Small intestine (tissue), 7 donors: ENCODE results near the gene BRD3. TPM values are rescaled to one million over a fixed set of nuclear protein-coding genes. Genes with fewer than 3 reads are reported as not detected.
"Not testable (repeated sequence)": the region's sequence is repeated elsewhere in the genome, so short reads cannot be mapped to it uniquely, and the experiment has no call there.

Source experiments
- DNase-seq, 2 donors: peaks; one replicate each; pipeline versions ENCODE4 v3.0.0 to v3.0.0-alpha.2; 2013
- FAIRE-seq: peaks from 2 replicates; lab custom pipeline; 2012; peaks lifted over from hg19 to GRCh38; lab: Jason Lieb, UNC
- H3K27ac ChIP-seq, 3 donors: one replicate each; pipeline ENCODE4 v1.5.1; 2013; ENCODE audit warnings: low read length in 2 of 3, mild to moderate bottlenecking in 2 of 3, control low read depth in 1 of 3, inconsistent platforms in 1 of 3, low read depth in 1 of 3, moderate library complexity in 1 of 3
- H3K27me3 ChIP-seq, 3 donors: one replicate each; pipeline ENCODE4 v1.6.1; 2013; ENCODE audit warnings: low read length in 3 of 3, inconsistent platforms in 1 of 3; ENCODE audit not compliant: control insufficient read depth in 3 of 3, insufficient read depth in 3 of 3
- H3K36me3 ChIP-seq, 3 donors: one replicate each; pipeline ENCODE4 v1.6.1; 2013; ENCODE audit warnings: low read length in 3 of 3, inconsistent platforms in 1 of 3, low read depth in 1 of 3, mild to moderate bottlenecking in 1 of 3, moderate library complexity in 1 of 3; ENCODE audit not compliant: control insufficient read depth in 3 of 3, insufficient read depth in 2 of 3
- H3K4me1 ChIP-seq, 3 donors: one replicate each; pipeline ENCODE4 v1.6.1; 2013; ENCODE audit warnings: low read length in 2 of 3, inconsistent platforms in 1 of 3, low read depth in 1 of 3, mild to moderate bottlenecking in 1 of 3, moderate library complexity in 1 of 3; ENCODE audit not compliant: control insufficient read depth in 3 of 3, insufficient read depth in 2 of 3
- H3K4me3 ChIP-seq, 3 donors: one replicate each; pipeline ENCODE4 v1.5.1; 2013; ENCODE audit warnings: low read length in 3 of 3, control low read depth in 1 of 3, inconsistent platforms in 1 of 3, low read depth in 1 of 3, mild to moderate bottlenecking in 1 of 3, moderate library complexity in 1 of 3
- H3K9me3 ChIP-seq, 2 donors: one replicate each; pipeline ENCODE4 v1.6.1; 2013; ENCODE audit warnings: low read depth in 1 of 2, low read length in 1 of 2; ENCODE audit not compliant: control insufficient read depth in 2 of 2, insufficient read depth in 1 of 2
- WGBS, 3 donors: extraction: QIAGEN DNeasy Blood & Tissue Kit; methylation state at CpG; one replicate each; pipeline ENCODE4 v1.1.7; 2013; 5-methylcytosine and 5-hydroxymethylcytosine counted together
- polyA plus RNA-seq, 4 donors: library from polyadenylated mRNA; stranded (reverse) in 3 of 4; unstranded in 1 of 4; fragments of 200-250 nt in 3 of 4; fragments of 120-200 nt in 1 of 4; gene quantifications; one replicate each; pipeline versions ENCODE4 v1.2.1 to v1.2.3, GENCODE V29; 2013
- donor health status: healthy with polysubstance abuse.
- donor health status: control.
- donor health status: control.
- donor health status: Bipolar disorder and iron deficiency.
- donor health status: healthy.

BRD3 gene
- polyA plus RNA-seq, 4 donors: 4.3 to 23.9 (median 8.5) TPM

DNA sequence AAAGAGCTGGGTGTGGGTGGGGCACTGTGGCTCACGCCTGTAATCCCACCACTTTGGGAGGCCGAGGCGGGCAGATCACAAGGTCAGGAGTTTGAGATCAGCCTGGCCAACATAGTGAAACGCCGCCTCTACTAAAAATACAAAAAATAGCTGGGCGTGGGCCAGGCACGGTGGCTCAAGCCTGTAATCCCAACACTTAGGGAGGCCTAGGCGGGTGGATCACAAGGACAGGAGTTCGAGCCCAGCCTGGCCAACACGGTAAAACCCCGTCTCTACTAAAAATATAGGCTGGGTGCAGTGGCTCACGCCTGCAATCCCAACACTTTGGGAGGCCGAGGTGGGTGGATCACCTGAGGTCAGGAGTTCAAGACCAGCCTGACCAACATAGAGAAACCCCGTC, 79.1 kb downstream of the BRD3 start:
- H3K4me3 ChIP-seq, DNase-seq, H3K27ac ChIP-seq, H3K27me3 ChIP-seq, H3K9me3 ChIP-seq, FAIRE-seq: not testable (repeated sequence)
- peaks cover 0 to 24% (median 0%) of the 10 kb centered on the region in 3 donors for H3K36me3 ChIP-seq
- peaks cover 0 to 26% (median 0%) of the 10 kb centered on the region in 3 donors for H3K4me1 ChIP-seq
- 85 to 91% (median 89%) methylated on average over 14 of the region's 14 CpGs for WGBS, 3 donors

DNA sequence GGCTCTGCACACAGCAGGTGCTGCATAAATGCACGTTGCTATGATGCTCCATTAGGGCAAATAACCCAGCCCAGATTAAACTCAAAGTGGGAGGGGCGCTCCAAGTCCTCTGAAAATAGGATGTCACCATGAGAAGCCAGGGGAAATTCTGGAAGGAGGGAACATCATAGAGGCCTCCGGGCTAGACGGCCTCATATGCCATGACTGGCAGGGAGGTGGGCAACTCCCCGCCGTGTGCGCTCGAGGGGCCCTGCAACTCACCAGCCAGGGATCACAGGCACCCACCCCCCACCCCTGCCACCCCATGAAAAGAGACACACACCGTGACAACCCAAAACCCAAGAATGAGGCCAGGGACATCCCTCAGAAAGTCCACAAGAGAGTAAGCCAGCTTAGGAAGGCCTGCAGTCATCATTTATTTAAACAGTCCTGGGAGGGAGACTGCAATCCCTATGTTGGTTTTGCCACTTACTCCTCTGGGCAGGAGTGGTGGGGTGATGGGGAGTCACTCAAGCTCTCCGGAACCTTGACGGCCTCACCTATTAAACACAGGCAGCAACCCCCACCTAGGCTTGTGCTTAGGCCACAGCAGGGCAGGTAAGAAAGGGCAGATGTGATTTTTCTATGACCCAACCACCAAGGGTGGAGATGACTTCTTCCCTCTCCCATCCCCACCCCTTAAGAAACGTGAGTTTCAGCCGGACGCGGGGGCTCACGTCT, 79.7 kb downstream of the BRD3 start:
- Histone ChIP-seq H3K27me3 (no peaks in the 10 kb centered on the region), H3K27ac (no peak overlapping the region), H3K36me3 (peaks cover 0 to 24% (median 0%) of the 10 kb centered on the region in 3 donors), H3K9me3 (no peaks in the 10 kb centered on the region), H3K4me3 (no peak overlapping the region), H3K4me1 (peaks cover 0 to 23% (median 0%) of the 10 kb centered on the region in 3 donors)
- no peak for DNase-seq
- 81 to 86% (median 84%) methylated on average over 16 of the region's 16 CpGs for WGBS, 3 donors
- FAIRE-seq: no peak

DNA sequence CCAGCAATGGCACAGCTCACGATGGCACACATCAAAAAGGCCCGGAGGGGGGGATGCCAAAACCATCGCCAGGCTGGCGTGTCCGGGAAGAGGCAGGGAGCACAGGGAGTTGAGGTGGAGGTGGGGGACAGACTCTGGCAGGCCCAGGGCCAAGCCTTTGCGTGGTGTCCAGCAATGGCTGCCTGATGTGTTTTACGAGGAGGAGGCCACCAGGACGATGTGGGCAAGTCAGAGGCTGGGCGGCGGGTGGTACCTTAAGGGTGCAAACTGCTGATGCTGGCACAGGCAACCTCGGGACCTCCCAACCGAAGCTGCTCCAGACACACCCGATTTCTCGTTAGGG, 80.4 kb downstream of the BRD3 start:
- no peak for DNase-seq
- H3K4me1 ChIP-seq: peaks cover 0 to 29% (median 0%) of the 10 kb centered on the region in 3 donors
- no peak for FAIRE-seq
- no peaks in the 10 kb centered on the region for H3K9me3 ChIP-seq
- H3K27ac ChIP-seq: no peak overlapping the region
- H3K27me3 ChIP-seq: no peaks in the 10 kb centered on the region
- H3K4me3 ChIP-seq: no peak overlapping the region
- WGBS, 3 donors: 89 to 92% (median 90%) methylated on average over 14 of the region's 14 CpGs
- H3K36me3 ChIP-seq: peaks cover 0 to 24% (median 0%) of the 10 kb centered on the region in 3 donors

DNA sequence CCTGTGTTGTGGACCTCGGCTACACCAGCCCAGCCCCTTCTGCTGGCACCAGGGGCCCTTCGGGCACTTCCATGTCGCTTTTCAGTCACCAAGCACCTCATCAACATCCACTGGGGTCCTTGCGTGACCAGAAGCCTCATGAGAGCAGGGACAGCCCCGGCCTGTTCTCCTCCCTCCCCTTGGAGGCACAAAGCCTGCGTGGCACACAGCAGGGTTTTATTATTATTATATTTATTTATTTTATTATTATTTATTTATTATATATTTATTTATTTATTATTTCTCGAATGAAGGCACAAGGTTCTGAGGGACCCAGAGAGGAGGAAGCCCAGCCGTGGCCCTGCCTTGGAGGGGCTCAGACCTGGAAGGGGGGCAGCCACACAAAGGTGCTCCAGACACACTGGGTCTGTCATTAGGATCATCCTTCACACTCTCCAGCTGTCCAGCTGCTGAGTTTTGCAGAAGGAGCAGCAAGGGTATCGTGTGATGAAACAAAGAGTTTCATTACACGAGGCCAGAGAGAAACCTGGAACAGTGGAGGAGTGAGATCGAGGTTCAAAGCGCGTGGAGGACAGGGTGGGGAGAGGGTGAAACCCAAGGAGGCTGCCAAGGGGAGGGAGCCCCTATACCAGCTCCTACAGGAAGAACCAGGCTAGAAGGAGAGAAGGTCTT, 80.9 kb downstream of the BRD3 start:
- no peaks in the 10 kb centered on the region for H3K9me3 ChIP-seq
- no peak overlapping the region for H3K4me3 ChIP-seq
- H3K27me3 ChIP-seq: no peaks in the 10 kb centered on the region
- DNase-seq (peak; percentile 25 to 28), FAIRE-seq (no peak)
- peaks cover 0 to 26% (median 0%) of the 10 kb centered on the region in 3 donors for H3K36me3 ChIP-seq
- H3K27ac ChIP-seq: no peak overlapping the region
- H3K4me1 ChIP-seq: peaks cover 0 to 34% (median 0%) of the 10 kb centered on the region in 3 donors
- WGBS, 3 donors: 70 to 81% (median 74%) methylated on average over 13 of the region's 13 CpGs

DNA sequence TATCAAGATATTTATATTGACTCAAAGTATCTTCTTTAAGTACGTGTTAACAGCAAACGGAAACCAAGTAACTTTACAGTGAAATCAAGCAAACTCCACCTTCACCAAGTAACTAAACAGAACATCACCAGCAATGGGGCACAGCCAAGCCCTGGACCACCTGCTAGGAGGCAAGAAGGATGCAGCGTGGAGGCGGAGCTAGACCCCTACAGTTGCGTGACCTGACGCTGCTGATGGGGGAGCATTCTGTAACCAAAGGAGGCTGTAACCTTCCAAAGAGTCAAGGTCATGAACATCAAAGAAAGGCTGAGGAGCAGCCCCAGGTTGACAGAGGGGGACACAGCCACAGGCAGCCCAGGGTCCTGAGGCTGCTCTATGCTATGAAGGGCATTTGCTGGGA, 81.8 kb downstream of the BRD3 start:
- Histone ChIP-seq H3K27me3 (no peaks in the 10 kb centered on the region), H3K9me3 (no peaks in the 10 kb centered on the region), H3K36me3 (peaks cover 0 to 35% (median 0%) of the 10 kb centered on the region in 3 donors), H3K4me3 (no peak overlapping the region), H3K4me1 (peaks cover 0 to 43% (median 0%) of the 10 kb centered on the region in 3 donors), H3K27ac (no peak overlapping the region)
- DNase-seq (no peak), FAIRE-seq (no peak)
- 75 to 89% (median 78%) methylated on average over 6 of the region's 6 CpGs for WGBS, 3 donors

DNA sequence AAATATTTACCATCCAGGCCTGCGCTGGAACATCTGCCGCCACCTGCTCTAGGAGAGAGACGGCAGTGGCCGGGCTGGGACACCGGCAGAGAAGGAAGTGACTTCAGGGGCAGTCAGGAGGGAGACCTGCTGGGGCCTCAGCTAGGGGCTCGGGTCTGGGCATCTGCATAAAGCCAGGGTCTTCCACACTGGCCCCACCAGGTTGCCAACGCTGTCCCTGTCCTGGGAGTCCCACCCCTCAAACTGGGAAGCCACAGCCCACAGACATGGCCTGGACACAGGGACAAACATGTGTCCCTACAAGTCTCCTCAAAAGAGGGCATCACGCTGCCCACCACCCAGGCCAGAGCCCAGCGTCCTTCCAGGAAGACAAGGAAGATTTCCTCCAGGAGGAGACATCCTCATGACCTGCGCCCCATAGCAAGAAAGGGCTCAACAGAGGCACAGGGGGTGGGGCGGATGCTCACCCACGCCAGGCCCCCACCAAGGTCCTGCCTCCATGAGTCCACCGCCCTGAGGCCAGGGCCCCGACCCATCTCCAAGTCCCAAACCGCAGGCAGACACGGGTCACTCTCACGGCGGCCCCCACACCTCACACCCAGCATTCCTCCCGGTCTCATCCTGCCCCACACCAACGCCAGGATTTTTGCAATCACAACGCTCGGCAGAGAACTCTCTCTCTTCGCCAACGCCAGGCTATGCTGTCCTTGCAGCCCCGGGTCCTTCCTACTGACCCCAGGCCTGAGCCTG, 84.7 kb downstream of the BRD3 start:
- DNase-seq (peak in 1 of 2 donors; percentile 31), FAIRE-seq (no peak)
- Histone ChIP-seq H3K27me3 (no peaks in the 10 kb centered on the region), H3K4me1 (peaks cover 0 to 59% (median 0%) of the 10 kb centered on the region in 3 donors), H3K36me3 (peaks cover 0 to 59% (median 0%) of the 10 kb centered on the region in 3 donors), H3K27ac (no peak overlapping the region), H3K4me3 (no peak overlapping the region), H3K9me3 (no peaks in the 10 kb centered on the region)
- WGBS, 3 donors: 77 to 88% (median 80%) methylated on average over 22 to 25 of the region's 25 CpGs

DNA sequence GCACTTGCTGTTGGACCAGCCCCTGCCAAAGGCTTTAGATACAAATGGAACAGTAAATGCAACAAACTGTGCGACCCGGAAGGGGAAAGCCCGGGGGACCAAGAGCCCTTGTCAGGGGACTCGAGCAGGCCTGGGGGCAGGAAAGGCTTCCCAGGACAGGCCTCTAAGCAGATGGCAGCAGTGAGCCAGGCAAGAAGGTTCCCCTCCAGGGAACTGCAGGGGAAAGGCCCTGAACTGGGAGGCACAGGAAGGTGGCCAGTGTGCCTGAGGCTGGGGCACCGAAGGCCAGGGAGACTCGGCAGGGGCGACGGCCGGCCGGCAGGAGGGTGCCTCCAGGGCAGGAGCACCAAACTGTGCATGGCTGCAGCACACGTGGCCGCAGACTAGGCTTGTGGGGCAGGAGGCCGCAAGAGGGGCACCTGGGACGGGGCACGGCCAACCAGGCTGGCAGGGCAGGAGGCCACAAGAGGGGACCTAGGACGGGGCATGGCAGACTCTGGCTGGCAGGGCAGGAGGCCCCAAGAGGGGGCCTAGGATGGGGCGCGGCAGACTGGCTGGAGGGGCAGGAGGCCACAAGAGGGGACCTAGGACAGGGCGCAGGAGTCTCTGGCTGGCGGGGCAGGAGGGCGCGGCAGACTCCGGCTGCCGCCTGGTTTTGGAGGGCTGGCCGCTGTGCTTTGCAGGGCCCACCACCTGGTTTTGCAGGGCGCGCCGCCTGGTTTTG, 85.7 kb downstream of the BRD3 start:
- no peak overlapping the region for H3K4me3 ChIP-seq
- H3K4me1 ChIP-seq: peaks cover 0 to 67% (median 0%) of the 10 kb centered on the region in 3 donors
- DNase-seq (peak in 1 of 2 donors; percentile 62), FAIRE-seq (no peak)
- H3K9me3 ChIP-seq: no peaks in the 10 kb centered on the region
- WGBS, 3 donors: 81 to 90% (median 85%) methylated on average over 26 to 28 of the region's 28 CpGs
- no peak overlapping the region for H3K27ac ChIP-seq
- H3K36me3 ChIP-seq: peaks cover 0 to 59% (median 0%) of the 10 kb centered on the region in 3 donors
- no peaks in the 10 kb centered on the region for H3K27me3 ChIP-seq

DNA sequence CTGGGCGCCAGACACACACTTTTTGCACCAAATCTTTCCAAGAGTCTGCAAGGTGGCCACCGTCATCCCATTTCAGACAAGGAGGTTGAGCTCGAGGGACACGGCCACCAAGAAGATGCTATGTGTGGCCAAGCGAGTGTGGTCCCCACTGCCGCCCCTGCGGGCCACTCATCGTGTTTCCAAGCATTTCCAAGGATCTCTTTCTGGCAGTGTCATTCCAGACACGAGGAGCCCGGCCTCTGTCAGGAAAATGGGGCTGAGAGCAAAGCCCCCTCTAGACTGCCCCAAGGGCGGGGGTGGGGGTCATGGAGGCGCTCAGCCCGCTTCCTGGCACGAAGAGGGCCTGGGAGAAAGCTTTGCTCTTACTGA, 86.3 kb downstream of the BRD3 start:
- Histone ChIP-seq H3K4me3 (no peak overlapping the region), H3K9me3 (no peaks in the 10 kb centered on the region), H3K36me3 (peaks cover 0 to 60% (median 0%) of the 10 kb centered on the region in 3 donors), H3K27ac (no peak overlapping the region), H3K4me1 (peaks cover 0 to 72% (median 0%) of the 10 kb centered on the region in 3 donors), H3K27me3 (no peaks in the 10 kb centered on the region)
- WGBS, 3 donors: 90 to 92% (median 91%) methylated on average over 14 of the region's 14 CpGs
- FAIRE-seq: no peak
- no peak for DNase-seq
